ENCODE results near the gene GRID1.

- TF ChIP-seq, protein P1, sequence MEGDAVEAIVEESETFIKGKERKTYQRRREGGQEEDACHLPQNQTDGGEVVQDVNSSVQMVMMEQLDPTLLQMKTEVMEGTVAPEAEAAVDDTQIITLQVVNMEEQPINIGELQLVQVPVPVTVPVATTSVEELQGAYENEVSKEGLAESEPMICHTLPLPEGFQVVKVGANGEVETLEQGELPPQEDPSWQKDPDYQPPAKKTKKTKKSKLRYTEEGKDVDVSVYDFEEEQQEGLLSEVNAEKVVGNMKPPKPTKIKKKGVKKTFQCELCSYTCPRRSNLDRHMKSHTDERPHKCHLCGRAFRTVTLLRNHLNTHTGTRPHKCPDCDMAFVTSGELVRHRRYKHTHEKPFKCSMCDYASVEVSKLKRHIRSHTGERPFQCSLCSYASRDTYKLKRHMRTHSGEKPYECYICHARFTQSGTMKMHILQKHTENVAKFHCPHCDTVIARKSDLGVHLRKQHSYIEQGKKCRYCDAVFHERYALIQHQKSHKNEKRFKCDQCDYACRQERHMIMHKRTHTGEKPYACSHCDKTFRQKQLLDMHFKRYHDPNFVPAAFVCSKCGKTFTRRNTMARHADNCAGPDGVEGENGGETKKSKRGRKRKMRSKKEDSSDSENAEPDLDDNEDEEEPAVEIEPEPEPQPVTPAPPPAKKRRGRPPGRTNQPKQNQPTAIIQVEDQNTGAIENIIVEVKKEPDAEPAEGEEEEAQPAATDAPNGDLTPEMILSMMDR (IDR thresholded peaks at IDR 0.05; ENCODE audit: insufficient read depth, low read depth, low read length): no peak
- TF ChIP-seq EZH2 (IDR thresholded peaks at IDR 0.05; ENCODE audit: insufficient read depth, low read length): no peak
Measured at GRCh38 chr10:85648279-85648754, 718.3 kb downstream of the GRID1 start.
